ENCODE measurements around the gene KBTBD4. TPM values are rescaled to one million over a fixed set of nuclear protein-coding genes. Genes with fewer than 3 reads are reported as not detected.

Gene KBTBD4
- total RNA-seq, 1 donor from 2014 or later, result 20.4 TPM

DNA sequence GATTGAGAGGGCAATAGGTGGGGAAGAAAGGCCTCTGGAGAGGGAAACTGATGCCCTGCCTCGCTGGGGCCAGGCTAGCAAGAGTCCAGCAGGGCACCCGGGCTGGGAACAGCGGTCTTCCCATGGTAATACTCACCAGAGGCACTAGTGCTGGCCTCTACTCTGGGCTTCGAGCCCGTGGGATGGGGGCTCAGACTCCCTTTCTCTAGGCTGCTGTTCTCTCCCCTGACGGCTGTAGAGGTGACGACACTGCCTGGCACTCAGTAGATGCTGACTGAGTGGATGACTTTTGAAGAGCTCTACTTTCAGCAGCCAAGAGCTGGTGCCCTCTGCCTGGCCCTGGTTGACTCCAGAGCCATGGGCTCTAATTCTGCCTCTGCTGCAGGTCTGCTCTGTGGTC lies 16.3 kb upstream of the KBTBD4 start:
- ChIA-PET POLR2A (interaction anchor here (0.6 to 0.7 kb wide), 2 partner anchors 28 to 403 kb away, joined by 3 to 6 read pairs; no protein-coding TSS in a partner anchor), CTCF (no interaction called here)
- peaks cover 17% of the 10 kb centered on the region for H3K4me1 Mint-ChIP-seq
- H3K27ac Mint-ChIP-seq, result no peak overlapping the region
- no peaks in the 10 kb centered on the region for H3K9me3 Mint-ChIP-seq
- intact Hi-C loops (cut with micrococcal nuclease), result no loop called here
- no peak for ATAC-seq (ENCODE audit: low read depth)
- no peak for DNase-seq
- no peak for TF ChIP-seq CTCF (IDR thresholded peaks at IDR 0.05)
- H3K36me3 Mint-ChIP-seq (ENCODE audit: low read depth), result no peaks in the 10 kb centered on the region
- no peak overlapping the region for H3K4me3 Mint-ChIP-seq
- H3K27me3 Mint-ChIP-seq, result peaks cover 32% of the 10 kb centered on the region

DNA sequence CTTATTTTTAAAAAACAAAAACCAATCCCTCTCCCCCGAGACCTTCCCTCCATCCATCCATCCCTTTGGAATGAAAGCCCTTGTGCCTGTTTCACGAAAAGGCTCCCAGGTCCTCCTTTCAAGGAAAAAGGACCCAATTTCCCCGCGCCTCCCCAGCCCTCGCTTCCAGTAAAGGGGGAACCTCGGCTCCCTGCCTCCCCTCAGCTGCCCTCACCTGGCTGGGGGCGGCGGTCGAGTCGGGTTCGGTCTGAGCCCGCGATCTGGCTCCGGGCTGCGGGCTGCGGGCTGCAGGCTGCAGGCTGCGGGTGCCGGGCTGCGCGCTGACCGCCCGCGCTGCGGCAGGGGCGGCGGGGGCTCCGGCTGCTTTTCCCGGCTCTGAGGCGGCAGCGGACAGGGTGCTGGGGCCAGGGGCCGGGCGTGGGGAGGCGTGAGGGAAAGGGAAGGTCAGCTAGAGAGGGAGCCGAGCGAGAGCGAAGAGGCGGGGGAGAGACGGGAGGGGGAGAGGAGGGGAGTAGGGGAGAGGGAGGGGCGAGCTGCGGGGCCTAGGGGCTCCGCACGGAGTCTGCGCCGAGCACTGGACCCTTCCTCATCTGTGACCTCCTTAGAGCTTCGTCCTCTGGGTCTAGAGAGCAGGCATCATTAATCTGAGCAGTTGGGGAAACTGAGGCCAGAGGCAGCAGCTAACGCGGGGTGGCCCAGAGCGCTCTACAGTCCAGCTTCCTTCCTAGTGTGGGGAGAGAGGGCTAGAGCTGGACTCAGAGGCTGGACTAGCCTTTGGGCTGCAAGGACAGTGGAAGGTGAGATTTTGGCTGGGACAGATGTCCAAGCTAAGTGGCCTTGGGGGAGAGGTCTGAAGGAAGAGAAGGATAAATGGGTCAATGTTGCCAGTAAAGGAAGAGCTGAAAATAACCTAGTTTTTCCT lies 15.4 kb upstream of the KBTBD4 start, which contains the start of gene C1QTNF4:
Gene C1QTNF4 (minus strand): TSS at position 478 of the 922 bp plus-strand sequence. CDS start 3,601 bp downstream, outside the sequence.
- no peaks in the 10 kb centered on the region for H3K9me3 Mint-ChIP-seq
- ChIA-PET CTCF (no interaction called here), POLR2A (interaction anchor here (0.6 to 0.7 kb wide), 2 partner anchors 27 to 402 kb away, joined by 3 to 6 read pairs; no protein-coding TSS in a partner anchor)
- peaks cover 17% of the 10 kb centered on the region for H3K4me1 Mint-ChIP-seq
- H3K27ac Mint-ChIP-seq, result no peak within 1 kb of the TSS
- DNase-seq, result no peak
- no peak for TF ChIP-seq CTCF (IDR thresholded peaks at IDR 0.05)
- intact Hi-C loops (cut with micrococcal nuclease), result no loop called here
- no peaks in the 10 kb centered on the region for H3K36me3 Mint-ChIP-seq (ENCODE audit: low read depth)
- peaks cover 32% of the 10 kb centered on the region for H3K27me3 Mint-ChIP-seq
- peak; percentile 40 for ATAC-seq (ENCODE audit: low read depth)
- peak within 1 kb of the TSS; percentile 28 for H3K4me3 Mint-ChIP-seq

- intact Hi-C loops (cut with micrococcal nuclease), result no loop called here
- Mint-ChIP-seq H3K9me3 (no peaks in the 10 kb centered on the region), H3K27me3 (peaks cover 32% of the 10 kb centered on the region), H3K4me3 (peak overlapping the region; percentile 28), H3K4me1 (peaks cover 17% of the 10 kb centered on the region), H3K36me3 (ENCODE audit: low read depth) (no peaks in the 10 kb centered on the region), H3K27ac (no peak overlapping the region)
- ChIA-PET POLR2A (interaction anchor here (0.6 kb wide), 1 partner anchor 9 kb away, joined by 8 read pairs; no protein-coding TSS in a partner anchor), CTCF (no interaction called here)
- no peak for ATAC-seq (ENCODE audit: low read depth)
- no peak for DNase-seq
- TF ChIP-seq CTCF (IDR thresholded peaks at IDR 0.05), result no peak
These were observed 14.7 kb upstream of the KBTBD4 start for GRCh38 chr11:47593492-47593933.

DNA sequence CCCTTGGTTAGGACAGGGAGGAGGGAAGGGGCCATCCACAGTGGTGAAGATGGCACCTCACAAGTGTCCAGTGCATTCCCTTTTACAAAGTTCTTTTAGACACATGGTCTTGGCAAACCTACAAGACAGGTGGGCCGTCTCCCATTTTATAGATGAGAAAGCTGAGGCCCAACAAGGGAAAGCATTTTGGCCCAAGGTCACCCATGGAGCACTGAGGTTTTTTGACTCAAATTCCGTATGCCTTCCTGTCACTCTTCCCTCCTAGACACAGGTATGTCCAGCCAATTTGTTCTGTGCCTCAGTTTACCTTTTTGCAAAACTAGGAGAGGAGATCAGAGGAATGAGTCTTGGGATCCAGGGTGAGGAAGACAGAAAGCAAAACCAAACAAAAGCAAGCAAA lies 14.2 kb upstream of the KBTBD4 start:
- Mint-ChIP-seq H3K27me3 (peaks cover 32% of the 10 kb centered on the region), H3K27ac (no peak overlapping the region), H3K4me3 (no peak overlapping the region), H3K4me1 (peaks cover 17% of the 10 kb centered on the region), H3K9me3 (no peaks in the 10 kb centered on the region), H3K36me3 (ENCODE audit: low read depth) (no peaks in the 10 kb centered on the region)
- DNase-seq, result no peak
- no peak for TF ChIP-seq CTCF (IDR thresholded peaks at IDR 0.05)
- ATAC-seq (ENCODE audit: low read depth), result no peak
- POLR2A ChIA-PET, result interaction anchor here (0.6 kb wide), 1 partner anchor 9 kb away, joined by 8 read pairs; no protein-coding TSS in a partner anchor
- intact Hi-C loops (cut with micrococcal nuclease), result no loop called here
- CTCF ChIA-PET, result no interaction called here

GRCh38 chr11:47592251-47592650 lies 13.5 kb upstream of the KBTBD4 start:
- H3K4me3 Mint-ChIP-seq, result no peak overlapping the region
- H3K36me3 Mint-ChIP-seq (ENCODE audit: low read depth), result no peaks in the 10 kb centered on the region
- ChIA-PET CTCF (no interaction called here), POLR2A (interaction anchor here (0.6 kb wide), 1 partner anchor 968 kb away, joined by 3 read pairs; no protein-coding TSS in a partner anchor)
- intact Hi-C loops (cut with micrococcal nuclease), result no loop called here
- H3K9me3 Mint-ChIP-seq, result no peaks in the 10 kb centered on the region
- DNase-seq, result no peak
- no peak overlapping the region for H3K27ac Mint-ChIP-seq
- peaks cover 17% of the 10 kb centered on the region for H3K4me1 Mint-ChIP-seq
- peaks cover 32% of the 10 kb centered on the region for H3K27me3 Mint-ChIP-seq
- ATAC-seq (ENCODE audit: low read depth), result no peak
- no peak for TF ChIP-seq CTCF (IDR thresholded peaks at IDR 0.05)
